SH-SY5Y (cell line): ENCODE data around the gene EPS8L1.

ENCODE experiments used
- GATA2 ChIP-seq: IDR thresholded peaks from 2 replicates; pipeline ENCODE4 v1.6.1; 2011; ENCODE audit warnings: mild to moderate bottlenecking, low read depth, low read length
- GATA3 ChIP-seq: IDR thresholded peaks from 2 replicates; pipeline ENCODE4 v1.6.1; 2011; ENCODE audit warnings: low read depth, mild to moderate bottlenecking, low read length, moderate library complexity

Gene EPS8L1

GRCh38 chr19:55133639-55134444 is 58.2 kb downstream of the EPS8L1 start:
- TF ChIP-seq GATA2 = no peak
- no peak for TF ChIP-seq GATA3

GRCh38 chr19:55134736-55135135 is 59.1 kb downstream of the EPS8L1 start:
- TF ChIP-seq GATA2 = no peak
- TF ChIP-seq GATA3 = no peak

GRCh38 chr19:55136399-55137102 is 60.9 kb downstream of the EPS8L1 start:
- TF ChIP-seq GATA2 = no peak
- no peak for TF ChIP-seq GATA3
